Mononuclear cell (primary cell): ENCODE results near the gene SLC17A8. TPM values are rescaled to one million over a fixed set of nuclear protein-coding genes. Genes with fewer than 3 reads are reported as not detected.
"Not testable (repeated sequence)": the region's sequence is repeated elsewhere in the genome, so short reads cannot be mapped to it uniquely, and the experiment has no call there.

Source experiments
- H3K27me3 ChIP-seq: 2 replicates; pipeline ENCODE4 v1.6.0; 2011; ENCODE audit warnings: low read length, control low read depth; ENCODE audit not compliant: insufficient read depth
- H3K4me1 ChIP-seq: 2 replicates; pipeline ENCODE4 v1.5.1; 2011; ENCODE audit warnings: mild to moderate bottlenecking, low read length, control low read depth; ENCODE audit not compliant: insufficient read depth
- H3K4me3 ChIP-seq: 2 replicates; pipeline ENCODE4 v1.5.1; 2011; ENCODE audit warnings: mild to moderate bottlenecking, low read length, moderate library complexity
- H3K9me3 ChIP-seq: 2 replicates; pipeline ENCODE4 v1.5.1; 2011; ENCODE audit warnings: low read depth, mild to moderate bottlenecking, control low read depth, low read length
- total RNA-seq: library from RNA; depleted of rRNA; stranded (reverse); fragments of >200 nt; gene quantifications from one replicate; pipeline ENCODE4 v1.2.3, GENCODE V29; 2012

Gene SLC17A8
- total RNA-seq, 1 donor: not detected

- not testable (repeated sequence) for H3K4me1 ChIP-seq, H3K9me3 ChIP-seq, H3K27me3 ChIP-seq, H3K4me3 ChIP-seq
These were observed 73.4 kb downstream of the SLC17A8 start for GRCh38 chr12:100430251-100430650.

DNA sequence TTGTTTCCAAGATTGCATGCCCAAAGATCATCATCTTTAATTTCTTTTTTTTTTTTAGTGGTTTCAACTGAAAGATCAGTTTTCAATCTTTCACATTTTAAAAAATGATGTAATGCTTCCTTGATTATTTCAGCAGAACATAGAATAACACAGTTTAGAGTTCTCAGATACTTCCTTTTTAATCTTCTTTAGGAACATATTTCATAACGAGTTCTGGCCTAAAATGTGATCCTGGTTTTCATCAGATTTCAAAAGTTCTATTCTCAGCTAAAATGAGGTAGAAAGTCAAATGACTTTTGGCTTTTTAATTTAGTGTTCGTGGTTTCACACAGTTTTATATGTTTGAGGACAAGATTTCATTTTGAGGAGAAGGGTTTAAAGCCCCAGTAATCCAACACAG lies 76.8 kb downstream of the SLC17A8 start:
- no peaks in the 10 kb centered on the region for H3K4me1 ChIP-seq
- no peak overlapping the region for H3K4me3 ChIP-seq
- no peaks in the 10 kb centered on the region for H3K27me3 ChIP-seq
- no peaks in the 10 kb centered on the region for H3K9me3 ChIP-seq

GRCh38 chr12:100434177-100434576 lies 77.3 kb downstream of the SLC17A8 start:
- no peak overlapping the region for H3K4me3 ChIP-seq
- H3K4me1 ChIP-seq: no peaks in the 10 kb centered on the region
- H3K27me3 ChIP-seq: no peaks in the 10 kb centered on the region
- H3K9me3 ChIP-seq: no peaks in the 10 kb centered on the region

DNA sequence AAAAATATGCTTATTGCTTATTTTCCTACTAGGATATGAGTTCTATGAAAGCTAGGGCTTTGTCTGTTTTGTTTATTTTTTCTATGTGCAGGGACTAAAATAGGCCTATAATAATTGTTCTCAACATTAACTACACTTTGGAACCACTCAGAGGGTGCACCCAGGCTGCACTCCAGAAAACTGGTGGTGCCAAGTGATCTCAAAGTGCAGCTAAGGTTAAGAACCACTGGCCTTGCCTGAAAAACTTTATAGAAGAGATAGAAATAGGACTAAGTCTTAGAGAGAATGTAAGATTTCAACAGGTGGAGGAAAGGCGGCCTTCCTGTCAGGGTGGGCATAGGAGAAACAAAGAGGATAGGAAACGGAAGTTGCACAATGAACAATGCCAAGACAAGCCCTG lies 79.1 kb downstream of the SLC17A8 start:
- H3K9me3 ChIP-seq: no peaks in the 10 kb centered on the region
- no peak overlapping the region for H3K4me3 ChIP-seq
- no peaks in the 10 kb centered on the region for H3K27me3 ChIP-seq
- H3K4me1 ChIP-seq: no peaks in the 10 kb centered on the region

DNA sequence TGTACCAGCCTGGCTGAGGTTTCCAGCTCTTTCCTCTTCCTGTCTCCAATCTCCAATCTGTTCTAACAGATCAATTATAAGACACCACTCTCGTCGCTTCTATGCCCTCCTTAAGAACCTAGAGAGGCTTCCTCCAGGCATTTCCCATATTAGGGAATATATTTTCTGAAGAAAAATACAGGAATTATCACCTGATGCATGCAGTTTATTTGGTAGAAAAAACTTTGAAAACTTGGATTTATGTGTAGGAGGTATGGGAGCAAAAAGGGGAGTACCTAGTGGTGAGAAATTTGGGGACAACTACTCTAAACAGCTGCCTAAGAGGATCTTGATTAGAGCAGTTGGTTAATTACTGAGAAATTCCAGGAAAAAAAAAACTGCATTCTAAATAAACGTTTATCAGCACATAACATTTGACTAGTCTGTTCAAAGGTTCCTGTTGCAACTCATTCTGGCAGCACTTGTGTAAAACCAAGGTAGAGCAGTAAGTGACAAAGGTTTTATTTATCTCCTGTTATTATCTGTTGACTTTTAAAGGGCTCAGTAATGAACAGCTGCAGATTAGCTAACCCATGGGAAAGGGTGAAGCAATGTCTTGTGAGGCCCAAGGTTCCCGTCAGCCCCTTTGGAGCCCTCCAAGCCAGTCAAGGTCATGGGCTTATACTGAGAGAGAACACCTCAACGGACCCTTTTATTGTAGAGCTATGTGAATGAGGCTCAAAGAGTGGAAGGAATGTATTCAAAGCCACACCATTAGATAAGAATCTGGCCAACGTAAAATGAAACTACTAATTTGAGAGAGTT lies 80.4 kb downstream of the SLC17A8 start:
- no peaks in the 10 kb centered on the region for H3K27me3 ChIP-seq
- no peak overlapping the region for H3K4me3 ChIP-seq
- H3K4me1 ChIP-seq: no peaks in the 10 kb centered on the region
- no peaks in the 10 kb centered on the region for H3K9me3 ChIP-seq

GRCh38 chr12:100439797-100440196 lies 82.9 kb downstream of the SLC17A8 start:
- Histone ChIP-seq H3K9me3 (no peaks in the 10 kb centered on the region), H3K27me3 (no peaks in the 10 kb centered on the region), H3K4me1 (no peaks in the 10 kb centered on the region), H3K4me3 (no peak overlapping the region)

GRCh38 chr12:100442403-100442802 lies 85.5 kb downstream of the SLC17A8 start:
- no peaks in the 10 kb centered on the region for H3K9me3 ChIP-seq
- H3K27me3 ChIP-seq: no peaks in the 10 kb centered on the region
- no peak overlapping the region for H3K4me3 ChIP-seq
- H3K4me1 ChIP-seq: no peaks in the 10 kb centered on the region

DNA sequence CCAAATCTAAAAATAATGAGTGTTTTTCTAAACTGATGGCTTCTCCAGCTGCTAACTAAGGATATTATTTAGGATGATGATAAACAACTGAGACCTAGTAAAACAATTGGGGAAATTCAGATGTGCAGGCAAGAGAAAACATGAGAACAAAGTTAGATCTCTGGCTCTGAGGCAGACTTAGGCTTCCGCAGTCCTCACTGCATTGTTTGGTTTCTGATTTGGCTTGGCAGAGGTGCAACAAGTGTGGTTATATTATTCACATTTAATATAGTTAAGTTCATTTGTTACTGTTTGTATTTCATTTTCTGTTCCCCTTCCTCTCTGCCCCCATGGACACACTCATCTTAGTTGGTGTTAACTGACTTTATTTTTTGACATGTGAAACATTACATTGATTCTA lies 86.6 kb downstream of the SLC17A8 start:
- H3K4me1 ChIP-seq: no peaks in the 10 kb centered on the region
- H3K9me3 ChIP-seq: no peaks in the 10 kb centered on the region
- H3K4me3 ChIP-seq: no peak overlapping the region
- no peaks in the 10 kb centered on the region for H3K27me3 ChIP-seq

DNA sequence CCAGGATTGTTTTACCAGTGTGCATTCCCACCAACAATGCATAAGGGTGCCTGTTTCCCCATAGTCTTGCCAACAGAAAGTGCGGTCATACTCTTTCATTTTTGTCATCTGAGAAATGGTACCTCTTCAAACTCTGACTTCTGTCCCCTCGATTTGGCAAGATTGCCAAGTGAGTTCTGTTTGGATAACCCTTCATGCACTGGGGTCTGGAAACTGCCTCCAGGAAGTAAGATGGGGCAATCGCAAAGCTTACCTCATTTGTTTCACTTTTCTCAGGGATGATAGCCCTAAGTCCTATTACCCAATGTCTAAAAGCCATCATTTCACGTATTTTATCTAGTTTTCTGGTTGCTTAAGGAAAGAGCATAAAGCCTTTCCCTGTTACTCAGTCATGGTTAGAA lies 88.2 kb downstream of the SLC17A8 start:
- H3K4me1 ChIP-seq: no peaks in the 10 kb centered on the region
- H3K27me3 ChIP-seq: no peaks in the 10 kb centered on the region
- H3K4me3 ChIP-seq: no peak overlapping the region
- H3K9me3 ChIP-seq: no peaks in the 10 kb centered on the region

- Histone ChIP-seq H3K4me1 (no peaks in the 10 kb centered on the region), H3K27me3 (no peaks in the 10 kb centered on the region), H3K9me3 (no peaks in the 10 kb centered on the region), H3K4me3 (no peak overlapping the region)
These were observed 90.5 kb downstream of the SLC17A8 start for GRCh38 chr12:100447381-100447780.

DNA sequence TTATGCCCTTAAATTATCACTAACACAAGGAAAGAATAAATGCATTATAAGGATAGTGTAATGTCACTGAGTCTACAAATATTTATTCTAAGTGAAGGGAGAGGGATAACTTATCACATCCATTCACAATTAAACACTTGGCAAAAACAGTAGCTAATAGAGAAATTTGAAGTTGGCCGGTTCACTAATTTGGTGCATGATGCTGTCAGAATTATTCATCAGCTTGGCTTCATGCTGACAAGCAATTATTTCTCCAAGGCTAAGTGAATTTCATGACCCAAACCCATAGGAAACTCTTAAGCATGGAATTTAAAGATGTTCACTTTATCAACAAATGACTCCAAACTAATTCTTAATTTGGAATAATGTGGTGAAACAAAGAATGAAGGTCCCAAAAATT lies 91.8 kb downstream of the SLC17A8 start:
- H3K27me3 ChIP-seq: no peaks in the 10 kb centered on the region
- no peak overlapping the region for H3K4me3 ChIP-seq
- no peaks in the 10 kb centered on the region for H3K4me1 ChIP-seq
- H3K9me3 ChIP-seq: no peaks in the 10 kb centered on the region

GRCh38 chr12:100450735-100451134 lies 93.9 kb downstream of the SLC17A8 start:
- Histone ChIP-seq H3K4me3 (no peak overlapping the region), H3K9me3 (no peaks in the 10 kb centered on the region), H3K4me1 (no peaks in the 10 kb centered on the region), H3K27me3 (no peaks in the 10 kb centered on the region)

DNA sequence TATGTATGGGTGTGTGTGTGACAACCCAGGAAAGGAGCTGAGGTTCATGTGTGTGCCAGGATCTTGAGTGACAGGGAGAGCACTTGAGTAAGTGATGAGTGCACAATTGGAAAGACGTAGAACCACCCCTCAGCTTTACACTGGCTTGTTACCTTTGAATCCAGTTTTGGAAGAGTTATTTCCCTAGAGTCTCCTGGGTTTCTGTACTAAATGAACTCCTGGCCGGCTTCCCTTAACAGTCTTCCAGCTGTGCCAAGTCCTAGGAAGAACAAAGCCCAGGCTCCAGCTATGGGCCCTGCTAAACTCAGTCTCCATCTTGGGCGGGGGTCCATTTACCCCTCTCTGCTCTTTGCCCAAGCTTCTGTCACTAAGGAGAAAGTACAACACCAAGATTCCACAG lies 97.1 kb downstream of the SLC17A8 start:
- H3K4me3 ChIP-seq: no peak overlapping the region
- no peaks in the 10 kb centered on the region for H3K9me3 ChIP-seq
- no peaks in the 10 kb centered on the region for H3K4me1 ChIP-seq
- no peaks in the 10 kb centered on the region for H3K27me3 ChIP-seq

GRCh38 chr12:100455896-100456295 lies 99.0 kb downstream of the SLC17A8 start:
- H3K4me1 ChIP-seq: no peaks in the 10 kb centered on the region
- no peaks in the 10 kb centered on the region for H3K27me3 ChIP-seq
- H3K4me3 ChIP-seq: no peak overlapping the region
- H3K9me3 ChIP-seq: no peaks in the 10 kb centered on the region

DNA sequence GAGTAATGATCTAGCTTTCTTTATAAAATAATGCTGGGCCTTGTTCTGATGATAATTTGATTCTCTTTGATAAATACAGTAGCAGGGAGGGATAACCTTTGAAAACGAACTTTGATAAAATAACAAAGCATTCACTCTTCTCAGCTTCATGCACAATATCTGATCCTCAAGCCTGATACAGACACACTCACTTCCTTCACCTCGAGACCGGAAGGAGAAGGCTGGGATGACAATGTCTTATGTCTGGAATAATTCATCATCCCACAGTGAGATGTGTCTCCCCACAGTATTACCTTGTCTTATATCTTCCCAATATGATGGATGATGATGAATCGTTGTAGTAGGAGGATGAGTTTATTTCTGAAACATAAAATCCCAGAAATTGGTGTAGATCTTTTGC lies 101.3 kb downstream of the SLC17A8 start:
- Histone ChIP-seq H3K4me3 (no peak overlapping the region), H3K27me3 (no peaks in the 10 kb centered on the region), H3K9me3 (no peaks in the 10 kb centered on the region), H3K4me1 (no peaks in the 10 kb centered on the region)

DNA sequence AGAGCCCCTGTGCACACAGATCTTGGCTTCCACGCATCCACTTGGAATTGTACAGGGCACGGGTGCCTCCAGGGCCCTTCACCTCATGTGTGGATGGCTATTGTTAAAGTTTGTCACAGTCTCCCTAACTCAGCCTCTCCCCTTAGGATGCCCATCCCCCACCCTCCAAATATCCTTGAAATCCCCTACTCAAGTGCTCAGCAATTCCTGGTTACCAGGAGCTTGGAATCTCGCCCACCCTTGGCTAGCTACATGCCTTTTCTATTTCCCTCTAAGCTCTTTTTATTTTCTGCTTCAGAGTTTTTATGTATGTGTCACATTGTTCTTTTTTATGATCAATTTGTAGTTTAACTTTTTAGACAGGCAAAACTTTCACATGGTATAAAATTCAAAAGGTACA lies 103.8 kb downstream of the SLC17A8 start:
- H3K4me1 ChIP-seq: no peaks in the 10 kb centered on the region
- H3K27me3 ChIP-seq: no peaks in the 10 kb centered on the region
- H3K9me3 ChIP-seq: no peaks in the 10 kb centered on the region
- H3K4me3 ChIP-seq: no peak overlapping the region
